PC-3 (cell line): Measurements from ENCODE around the gene DIAPH1. TPM values are rescaled to one million over a fixed set of nuclear protein-coding genes. Genes with fewer than 3 reads are reported as not detected.

Experiments used
- ATAC-seq: fragments of 200-7000 bp; cut with Tn5 transposase; 2 replicates; pipeline ENCODE4 v1.9.1; 2020; ENCODE audit warnings: mild to moderate bottlenecking, moderate library complexity
- BruUV-seq: library from RNA; stranded (reverse); fragments of 400-500 nt; replicated peaks from 2 replicates; lab custom pipeline; 2021; lab: Mats Ljungman, UMichigan
- CTCF ChIA-PET: fragments of 300-600 bp; sonication (Branson Sonifier 250); formaldehyde crosslinking; loops from one replicate; lab custom pipeline; 2022; ENCODE audit warnings: antibody characterized with exemption; lab: Charles Lee
- POLR2A ChIA-PET: fragments of 300-600 bp; sonication (Branson Sonifier 250); formaldehyde crosslinking; loops from one replicate; lab custom pipeline; 2022; ENCODE audit warnings: antibody characterized with exemption; ENCODE audit not compliant: unreplicated experiment; lab: Charles Lee
- DNase-seq: peaks from one replicate; pipeline ENCODE4 v3.0.0-alpha.2; 2015
- H2AFZ ChIP-seq: fragments of 300-600 bp; sonication (generic); 2 replicates; pipeline ENCODE4 v1.6.0; 2016; ENCODE audit warnings: antibody characterized with exemption, low read length
- H3F3A ChIP-seq: fragments of 300-600 bp; sonication (generic); one replicate; pipeline ENCODE4 v1.6.0; 2017; ENCODE audit warnings: antibody characterized with exemption, low read length, control low read depth, mild to moderate bottlenecking; ENCODE audit not compliant: unreplicated experiment
- H3K27ac ChIP-seq: fragments of 300-600 bp; sonication (generic); 2 replicates; pipeline ENCODE4 v1.5.1; 2016; ENCODE audit warnings: mild to moderate bottlenecking, low read length
- H3K27me3 ChIP-seq: fragments of 300-600 bp; sonication (generic); 2 replicates; pipeline ENCODE4 v1.6.1; 2016; ENCODE audit warnings: low read length, mixed read lengths
- H3K36me3 ChIP-seq: fragments of 300-600 bp; sonication (generic); 2 replicates; pipeline ENCODE4 v1.6.1; 2016; ENCODE audit warnings: low read depth, mixed run types, low read length, mixed read lengths
- H3K4me1 ChIP-seq: fragments of 300-600 bp; sonication (generic); 2 replicates; pipeline ENCODE4 v1.5.1; 2016; ENCODE audit warnings: low read length; ENCODE audit not compliant: insufficient read depth
- H3K4me2 ChIP-seq: fragments of 300-600 bp; sonication (generic); 2 replicates; pipeline ENCODE4 v1.6.0; 2016; ENCODE audit warnings: low read length
- H3K4me3 ChIP-seq: fragments of 300-600 bp; sonication (generic); 2 replicates; pipeline ENCODE4 v1.5.1; 2016; ENCODE audit warnings: mild to moderate bottlenecking, low read length, mixed read lengths
- H3K79me2 ChIP-seq: fragments of 300-600 bp; sonication (generic); 2 replicates; pipeline ENCODE4 v1.6.1; 2017; ENCODE audit warnings: low read length, mixed read lengths
- H3K9ac ChIP-seq: fragments of 300-600 bp; sonication (generic); 2 replicates; pipeline ENCODE4 v1.6.0; 2016; ENCODE audit warnings: mild to moderate bottlenecking, low read length
- H3K9me2 ChIP-seq: fragments of 300-600 bp; sonication (generic); replicated peaks from 2 replicates; pipeline ENCODE4 v1.6.1; 2016; ENCODE audit warnings: mixed run types, low read length, mixed read lengths
- H3K9me3 ChIP-seq: fragments of 300-600 bp; sonication (generic); 2 replicates; pipeline ENCODE4 v1.6.1; 2016; ENCODE audit warnings: low read length, mixed read lengths
- H4K20me1 ChIP-seq: fragments of 300-600 bp; sonication (generic); 2 replicates; pipeline ENCODE4 v1.6.1; 2016; ENCODE audit warnings: low read length, mixed read lengths
- EZH2 ChIP-seq: fragments of 300-600 bp; sonication (generic); IDR thresholded peaks from one replicate; pipeline ENCODE4 v1.6.1; 2017; ENCODE audit warnings: antibody characterized with exemption, mild to moderate bottlenecking, low read length; ENCODE audit not compliant: unreplicated experiment
- EZH2phosphoT487 ChIP-seq: fragments of 300-600 bp; sonication (generic); IDR thresholded peaks from 2 replicates; pipeline ENCODE4 v1.6.1; 2018; ENCODE audit warnings: mild to moderate bottlenecking, antibody characterized with exemption, low read length, borderline replicate concordance
- intact Hi-C: fragments of 100-400 bp; cut with micrococcal nuclease; formaldehyde crosslinking; loops from 2 replicates; pipeline ENCODE4 v1.9.0; 2023
- total RNA-seq: library from RNA; depleted of rRNA; stranded (reverse); fragments of >200 nt; gene quantifications from 2 replicates; pipeline ENCODE4 v1.2.3, GENCODE V29; 2014
- TF ChIP-seq, protein P1 (sequence below): fragments of 300-600 bp; sonication (generic); conservative IDR thresholded peaks from 2 replicates; pipeline ENCODE4 v1.5.1; 2017; ENCODE audit warnings: antibody characterized with exemption, low read depth, mild to moderate bottlenecking, low read length

The DIAPH1 gene
- total RNA-seq, 1 experiment from 2014 or later = 51.9 TPM

DNA sequence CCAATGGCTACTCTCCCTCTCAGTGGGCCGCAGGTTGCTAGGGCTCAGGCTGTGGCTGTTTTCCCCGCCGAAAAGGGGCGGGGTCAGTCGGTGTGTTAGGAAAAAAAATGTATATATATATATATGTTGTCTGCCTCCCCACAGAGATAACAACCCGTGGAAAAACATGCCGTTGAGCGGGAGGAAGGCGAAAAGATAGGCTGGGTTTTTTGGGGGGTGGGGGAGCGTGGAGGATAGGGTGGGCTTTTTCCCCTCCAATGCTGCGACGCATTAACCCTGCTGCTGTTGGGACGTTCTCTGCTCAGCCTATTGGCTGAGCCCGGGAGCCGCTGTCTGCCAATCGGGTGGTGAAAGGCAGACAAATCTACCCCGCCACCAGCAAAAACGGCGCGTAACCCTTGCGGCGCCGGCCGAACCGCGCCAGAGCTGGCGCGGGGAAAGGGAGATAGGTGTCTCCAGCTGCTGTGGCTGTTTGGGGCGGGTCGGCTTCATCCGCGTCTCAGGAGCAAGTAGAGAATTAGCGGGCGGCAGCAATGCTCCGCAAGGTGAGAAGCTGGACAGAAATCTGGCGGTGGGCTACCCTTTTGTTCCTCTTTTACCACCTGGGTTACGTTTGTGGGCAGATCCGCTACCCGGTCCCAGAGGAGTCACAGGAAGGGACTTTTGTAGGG is 134.0 kb downstream of the DIAPH1 start, which contains the start of gene PCDHGC4:
Gene PCDHGC4 (plus strand): TSS at position 390 of the 671 bp plus-strand sequence. CDS start 144 bp downstream, at position 534.
- DNase-seq (no peak), ATAC-seq (no peak)
- Histone ChIP-seq H3K9me3 (no peaks in the 10 kb centered on the region), H3K4me3 (no peak within 1 kb of the TSS), H3F3A (no peaks in the 10 kb centered on the region), H3K79me2 (no peaks in the 10 kb centered on the region), H3K4me2 (no peak within 1 kb of the TSS), H3K36me3 (no peaks in the 10 kb centered on the region), H3K27me3 (no peaks in the 10 kb centered on the region), H3K9ac (no peak within 1 kb of the TSS), H4K20me1 (no peaks in the 10 kb centered on the region), H3K27ac (no peak within 1 kb of the TSS), H2AFZ (no peak within 1 kb of the TSS), H3K4me1 (peaks cover 14% of the 10 kb centered on the region; the same call in 1 of the 2 replicates), H3K9me2 (no peaks in the 10 kb centered on the region)
- no TSS peak for BruUV-seq
- TF ChIP-seq EZH2phosphoT487 (no peak), EZH2 (no peak)
- TF ChIP-seq, protein P1, sequence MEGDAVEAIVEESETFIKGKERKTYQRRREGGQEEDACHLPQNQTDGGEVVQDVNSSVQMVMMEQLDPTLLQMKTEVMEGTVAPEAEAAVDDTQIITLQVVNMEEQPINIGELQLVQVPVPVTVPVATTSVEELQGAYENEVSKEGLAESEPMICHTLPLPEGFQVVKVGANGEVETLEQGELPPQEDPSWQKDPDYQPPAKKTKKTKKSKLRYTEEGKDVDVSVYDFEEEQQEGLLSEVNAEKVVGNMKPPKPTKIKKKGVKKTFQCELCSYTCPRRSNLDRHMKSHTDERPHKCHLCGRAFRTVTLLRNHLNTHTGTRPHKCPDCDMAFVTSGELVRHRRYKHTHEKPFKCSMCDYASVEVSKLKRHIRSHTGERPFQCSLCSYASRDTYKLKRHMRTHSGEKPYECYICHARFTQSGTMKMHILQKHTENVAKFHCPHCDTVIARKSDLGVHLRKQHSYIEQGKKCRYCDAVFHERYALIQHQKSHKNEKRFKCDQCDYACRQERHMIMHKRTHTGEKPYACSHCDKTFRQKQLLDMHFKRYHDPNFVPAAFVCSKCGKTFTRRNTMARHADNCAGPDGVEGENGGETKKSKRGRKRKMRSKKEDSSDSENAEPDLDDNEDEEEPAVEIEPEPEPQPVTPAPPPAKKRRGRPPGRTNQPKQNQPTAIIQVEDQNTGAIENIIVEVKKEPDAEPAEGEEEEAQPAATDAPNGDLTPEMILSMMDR = no peak
- POLR2A ChIA-PET = no interaction called here
- CTCF ChIA-PET = no interaction called here
- intact Hi-C loops = no loop called here

DNA sequence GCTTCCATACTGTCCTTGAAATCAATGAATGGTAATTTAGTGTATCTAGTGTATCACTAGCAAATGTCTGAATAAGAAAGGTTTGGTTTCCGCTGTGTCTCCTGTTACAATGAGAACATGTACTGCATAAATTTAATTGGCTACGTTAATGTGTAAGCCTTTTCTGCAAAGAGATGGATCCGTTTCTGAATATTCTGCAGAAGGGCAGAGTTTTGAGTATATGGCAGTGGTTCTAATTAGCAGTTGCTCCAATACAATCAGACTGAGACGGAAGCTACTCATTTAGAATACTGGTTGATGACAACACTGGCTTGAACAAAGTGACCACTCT is 134.5 kb downstream of the DIAPH1 start:
- DNase-seq (no peak), ATAC-seq (no peak)
- H3K4me2 ChIP-seq = no peak overlapping the region
- H3K9me3 ChIP-seq = no peaks in the 10 kb centered on the region
- H3F3A ChIP-seq = no peaks in the 10 kb centered on the region
- no peaks in the 10 kb centered on the region for H3K27me3 ChIP-seq
- POLR2A ChIA-PET = no interaction called here
- no TSS peak for BruUV-seq
- intact Hi-C loops = no loop called here
- H3K36me3 ChIP-seq = no peaks in the 10 kb centered on the region
- H2AFZ ChIP-seq = no peak overlapping the region
- H3K27ac ChIP-seq = no peak overlapping the region
- no peaks in the 10 kb centered on the region for H3K79me2 ChIP-seq
- H3K9me2 ChIP-seq = no peaks in the 10 kb centered on the region
- H3K4me3 ChIP-seq = no peak overlapping the region
- CTCF ChIA-PET = no interaction called here
- peaks cover 9% of the 10 kb centered on the region; the same call in 1 of the 2 replicates for H3K4me1 ChIP-seq
- no peak overlapping the region for H3K9ac ChIP-seq
- no peaks in the 10 kb centered on the region for H4K20me1 ChIP-seq
- no peak for TF ChIP-seq EZH2
- TF ChIP-seq, protein P1 = no peak
- no peak for TF ChIP-seq EZH2phosphoT487

DNA sequence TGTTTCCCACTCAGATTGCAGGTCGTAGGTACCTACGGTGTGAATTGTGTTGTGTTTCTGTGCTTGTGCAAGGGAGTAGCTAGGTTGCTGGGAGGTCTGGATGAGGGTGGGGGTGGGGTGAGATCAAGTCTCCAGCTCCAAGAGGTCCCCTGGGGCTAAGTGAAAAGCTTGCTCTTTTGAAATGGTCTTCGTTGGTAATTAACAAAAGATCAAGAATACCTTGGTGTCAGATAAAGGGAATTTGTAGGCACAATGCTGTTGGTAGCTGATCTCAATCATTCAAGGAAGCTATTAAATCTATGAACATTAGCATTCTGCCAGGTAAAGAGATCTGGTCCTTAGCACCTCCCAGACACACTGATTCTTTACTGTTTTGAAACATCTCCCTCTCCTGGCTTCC is 134.9 kb downstream of the DIAPH1 start:
- H3K9ac ChIP-seq = no peak overlapping the region
- CTCF ChIA-PET = no interaction called here
- H3F3A ChIP-seq = no peaks in the 10 kb centered on the region
- no peaks in the 10 kb centered on the region for H3K9me2 ChIP-seq
- no peak overlapping the region for H2AFZ ChIP-seq
- H4K20me1 ChIP-seq = no peaks in the 10 kb centered on the region
- ATAC-seq (no peak), DNase-seq (no peak)
- POLR2A ChIA-PET = no interaction called here
- no peaks in the 10 kb centered on the region for H3K36me3 ChIP-seq
- H3K4me3 ChIP-seq = no peak overlapping the region
- H3K9me3 ChIP-seq = no peaks in the 10 kb centered on the region
- H3K27me3 ChIP-seq = no peaks in the 10 kb centered on the region
- TF ChIP-seq EZH2phosphoT487 = no peak
- TF ChIP-seq, protein P1 = no peak
- no peak for TF ChIP-seq EZH2
- H3K4me1 ChIP-seq = peaks cover 5% of the 10 kb centered on the region; the same call in 1 of the 2 replicates
- H3K79me2 ChIP-seq = no peaks in the 10 kb centered on the region
- H3K4me2 ChIP-seq = no peak overlapping the region
- no peak overlapping the region for H3K27ac ChIP-seq
- intact Hi-C loops = no loop called here
- BruUV-seq = no TSS peak
